HAP-1 (cell line): ENCODE data around the gene C17orf67.
"Not testable (repeated sequence)": the region's sequence is repeated elsewhere in the genome, so short reads cannot be mapped to it uniquely, and the experiment has no call there.

Experiments used
- DNase-seq, 2 experiments: peaks; one replicate each; pipeline ENCODE4 v3.0.0-alpha.2; 2016 to 2020; ENCODE audit warnings: low spot score in 2 of 2
- H3K27me3 ChIP-seq: fragments of 250-450 bp; sonication (Bioruptor Pico); 2 replicates; pipeline ENCODE4 v1.5.1; 2020; ENCODE audit warnings: low read depth, mild to moderate bottlenecking, moderate library complexity
- H3K36me3 ChIP-seq: fragments of 250-450 bp; sonication (Bioruptor Pico); replicated peaks from 2 replicates; pipeline ENCODE4 v1.5.1; 2020; ENCODE audit warnings: mild to moderate bottlenecking
- H3K4me1 ChIP-seq: fragments of 250-450 bp; sonication (Bioruptor Pico); 2 replicates; pipeline ENCODE4 v1.5.1; 2020; ENCODE audit warnings: mild to moderate bottlenecking
- H3K4me3 ChIP-seq: fragments of 250-450 bp; sonication (Bioruptor Pico); 2 replicates; pipeline ENCODE4 v1.5.1; 2020; ENCODE audit warnings: mild to moderate bottlenecking, moderate library complexity
- H3K9me3 ChIP-seq: fragments of 250-450 bp; sonication (Bioruptor Pico); 2 replicates; pipeline ENCODE4 v1.5.1; 2020; ENCODE audit warnings: mild to moderate bottlenecking, moderate library complexity
- in situ Hi-C: fragments of 300-500 bp; cut with MboI; formaldehyde crosslinking; loops from 3 replicates; pipeline ENCODE4 v1.14.3; 2020; ENCODE audit warnings: low sequenced_read_pairs, inconsistent platforms, mixed read lengths

Gene C17orf67

GRCh38 chr17:56770427-56770826 is 63.3 kb downstream of the C17orf67 start:
- no peaks in the 10 kb centered on the region for H3K9me3 ChIP-seq
- H3K36me3 ChIP-seq = no peaks in the 10 kb centered on the region
- no peaks in the 10 kb centered on the region for H3K4me1 ChIP-seq
- no peak overlapping the region for H3K4me3 ChIP-seq
- H3K27me3 ChIP-seq = peaks cover 2% of the 10 kb centered on the region; the same call in 1 of the 2 replicates
- in situ Hi-C loops = no loop called here
- no peak for DNase-seq

- peaks cover 2% of the 10 kb centered on the region; the same call in 1 of the 2 replicates for H3K27me3 ChIP-seq
- no peak overlapping the region for H3K4me3 ChIP-seq
- no peaks in the 10 kb centered on the region for H3K9me3 ChIP-seq
- in situ Hi-C loops = no loop called here
- H3K4me1 ChIP-seq = no peaks in the 10 kb centered on the region
- no peak for DNase-seq
- H3K36me3 ChIP-seq = no peaks in the 10 kb centered on the region
Measured at GRCh38 chr17:56765449-56765848, 68.3 kb downstream of the C17orf67 start.

- in situ Hi-C loops = no loop called here
- H3K4me1 ChIP-seq = no peaks in the 10 kb centered on the region
- no peaks in the 10 kb centered on the region for H3K36me3 ChIP-seq
- no peak for DNase-seq
- H3K9me3 ChIP-seq = no peaks in the 10 kb centered on the region
- H3K4me3 ChIP-seq = no peak overlapping the region
- H3K27me3 ChIP-seq = peaks cover 2% of the 10 kb centered on the region; the same call in 1 of the 2 replicates
Measured at GRCh38 chr17:56762988-56763387, 70.7 kb downstream of the C17orf67 start.

GRCh38 chr17:56762144-56762543 is 71.6 kb downstream of the C17orf67 start:
- DNase-seq = no peak
- H3K9me3 ChIP-seq = no peaks in the 10 kb centered on the region
- in situ Hi-C loops = no loop called here

GRCh38 chr17:56761387-56761786 is 72.3 kb downstream of the C17orf67 start:
- H3K9me3 ChIP-seq = no peaks in the 10 kb centered on the region
- DNase-seq = no peak
- H3K27me3 ChIP-seq = no peaks in the 10 kb centered on the region
- no peak overlapping the region for H3K4me3 ChIP-seq
- H3K36me3 ChIP-seq = no peaks in the 10 kb centered on the region
- H3K4me1 ChIP-seq = no peaks in the 10 kb centered on the region
- in situ Hi-C loops = no loop called here

More at GRCh38 chr17:56762144-56762543, 71.6 kb downstream of the C17orf67 start:
- Histone ChIP-seq H3K36me3 (no peaks in the 10 kb centered on the region), H3K27me3 (peaks cover 2% of the 10 kb centered on the region; the same call in 1 of the 2 replicates), H3K4me3 (no peak overlapping the region), H3K4me1 (no peaks in the 10 kb centered on the region)

GRCh38 chr17:56757611-56758010 is 76.1 kb downstream of the C17orf67 start:
- H3K9me3 ChIP-seq, H3K27me3 ChIP-seq, DNase-seq, in situ Hi-C loops, H3K36me3 ChIP-seq, H3K4me3 ChIP-seq, H3K4me1 ChIP-seq: not testable (repeated sequence)

GRCh38 chr17:56756536-56756935 is 77.2 kb downstream of the C17orf67 start:
- Histone ChIP-seq H3K4me3 (no peak overlapping the region), H3K27me3 (no peaks in the 10 kb centered on the region), H3K4me1 (no peaks in the 10 kb centered on the region), H3K9me3 (no peaks in the 10 kb centered on the region), H3K36me3 (no peaks in the 10 kb centered on the region)
- DNase-seq = no peak
- in situ Hi-C loops = no loop called here

- Histone ChIP-seq H3K4me3 (no peak overlapping the region), H3K27me3 (no peaks in the 10 kb centered on the region), H3K4me1 (no peaks in the 10 kb centered on the region), H3K36me3 (no peaks in the 10 kb centered on the region), H3K9me3 (no peaks in the 10 kb centered on the region)
- no peak for DNase-seq
- in situ Hi-C loops = no loop called here
Measured at GRCh38 chr17:56755310-56755709, 78.4 kb downstream of the C17orf67 start.

GRCh38 chr17:56754523-56755208 is 79.1 kb downstream of the C17orf67 start:
- Histone ChIP-seq H3K4me3 (no peak overlapping the region), H3K36me3 (no peaks in the 10 kb centered on the region), H3K9me3 (no peaks in the 10 kb centered on the region), H3K27me3 (no peaks in the 10 kb centered on the region), H3K4me1 (no peaks in the 10 kb centered on the region)
- DNase-seq = peak in 1 of 2 experiments; percentile 10
- in situ Hi-C loops = no loop called here

- H3K9me3 ChIP-seq = no peaks in the 10 kb centered on the region
- DNase-seq = no peak
- H3K4me3 ChIP-seq = no peak overlapping the region
- H3K27me3 ChIP-seq = no peaks in the 10 kb centered on the region
- no peaks in the 10 kb centered on the region for H3K36me3 ChIP-seq
- no peaks in the 10 kb centered on the region for H3K4me1 ChIP-seq
- in situ Hi-C loops = no loop called here
Measured at GRCh38 chr17:56752263-56752836, 81.4 kb downstream of the C17orf67 start.

- no peak overlapping the region for H3K4me3 ChIP-seq
- no peaks in the 10 kb centered on the region for H3K27me3 ChIP-seq
- no peaks in the 10 kb centered on the region for H3K9me3 ChIP-seq
- DNase-seq = no peak
- H3K36me3 ChIP-seq = no peaks in the 10 kb centered on the region
- in situ Hi-C loops = no loop called here
- no peaks in the 10 kb centered on the region for H3K4me1 ChIP-seq
Measured at GRCh38 chr17:56751145-56751738, 82.5 kb downstream of the C17orf67 start.

GRCh38 chr17:56744721-56745120 is 89.0 kb downstream of the C17orf67 start:
- in situ Hi-C loops = no loop called here
- H3K36me3 ChIP-seq = no peaks in the 10 kb centered on the region
- H3K4me3 ChIP-seq = no peak overlapping the region
- DNase-seq = no peak
- no peaks in the 10 kb centered on the region for H3K9me3 ChIP-seq
- H3K27me3 ChIP-seq = no peaks in the 10 kb centered on the region
- peaks cover 8% of the 10 kb centered on the region; the same call in 1 of the 2 replicates for H3K4me1 ChIP-seq

GRCh38 chr17:56742601-56743000 is 91.1 kb downstream of the C17orf67 start:
- no peaks in the 10 kb centered on the region for H3K36me3 ChIP-seq
- no peak for DNase-seq
- no peaks in the 10 kb centered on the region for H3K27me3 ChIP-seq
- no peak overlapping the region for H3K4me3 ChIP-seq
- in situ Hi-C loops = no loop called here
- H3K9me3 ChIP-seq = no peaks in the 10 kb centered on the region
- H3K4me1 ChIP-seq = peaks cover 11% of the 10 kb centered on the region; the same call in 1 of the 2 replicates
